HTERT RPE-1 (cell line): ENCODE measurements around the gene JAK2.

Experiments
- in situ Hi-C: fragments of 300-500 bp; cut with MboI; formaldehyde crosslinking; loops from 4 replicates; pipeline ENCODE4 v1.14.3; 2020; ENCODE audit warnings: low sequenced_read_pairs

The JAK2 gene

DNA sequence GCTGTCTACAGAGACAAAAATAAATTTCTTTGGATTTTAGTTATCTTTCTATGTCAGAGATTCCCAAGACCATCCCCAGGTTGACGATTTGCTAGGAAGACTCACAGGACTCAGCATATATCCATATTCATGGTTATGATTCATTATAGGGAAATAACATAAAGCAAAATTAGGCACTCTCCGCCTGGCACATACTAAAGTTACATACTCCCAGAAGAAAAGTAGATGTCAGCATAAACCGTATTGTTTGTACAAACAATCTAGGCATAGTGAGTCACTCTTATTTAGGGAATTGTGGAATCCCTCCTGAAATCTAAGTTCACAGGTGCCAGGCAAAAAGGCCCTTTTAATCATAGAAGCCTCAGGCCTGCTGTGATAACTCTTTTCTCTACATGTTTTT is 137.4 kb downstream of the JAK2 start:
- in situ Hi-C loops = no loop called here

DNA sequence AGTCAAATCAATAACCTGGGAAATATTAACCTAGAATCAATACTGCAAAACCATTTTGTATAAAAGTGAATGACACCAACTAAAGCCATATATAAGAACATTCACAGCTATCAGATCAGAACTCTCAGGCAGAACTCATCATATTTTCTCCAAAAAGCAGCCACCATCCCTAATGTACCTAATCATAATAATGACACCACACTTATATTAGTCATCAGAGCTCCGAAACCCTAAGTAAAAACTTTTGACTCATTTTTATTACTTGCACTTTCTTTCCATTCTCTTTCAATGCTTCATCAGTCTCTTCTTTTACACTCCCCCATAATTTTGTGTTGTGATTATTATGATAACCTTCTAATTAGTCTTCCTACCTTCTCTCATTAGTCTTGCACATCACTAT is 155.1 kb downstream of the JAK2 start:
- in situ Hi-C loops = no loop called here

DNA sequence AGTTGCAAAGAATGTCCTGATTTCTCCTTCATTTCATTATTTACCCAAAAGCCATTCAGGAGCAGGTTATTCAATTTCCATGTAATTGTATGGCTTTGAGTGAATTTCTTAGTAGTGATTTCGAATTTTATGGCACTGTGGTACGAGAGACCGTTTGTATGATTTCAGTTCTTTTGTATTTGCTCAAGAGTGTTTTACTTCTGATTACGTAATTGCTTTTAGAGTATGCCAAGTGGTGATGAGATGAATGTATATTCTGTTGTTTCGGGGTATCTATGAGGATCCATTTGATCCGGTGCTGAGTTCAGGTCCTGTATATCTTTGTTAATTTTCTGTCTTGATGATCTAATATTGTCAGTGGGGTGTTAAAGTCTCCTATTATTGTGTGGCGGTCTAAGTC is 159.1 kb downstream of the JAK2 start:
- in situ Hi-C loops = no loop called here

DNA sequence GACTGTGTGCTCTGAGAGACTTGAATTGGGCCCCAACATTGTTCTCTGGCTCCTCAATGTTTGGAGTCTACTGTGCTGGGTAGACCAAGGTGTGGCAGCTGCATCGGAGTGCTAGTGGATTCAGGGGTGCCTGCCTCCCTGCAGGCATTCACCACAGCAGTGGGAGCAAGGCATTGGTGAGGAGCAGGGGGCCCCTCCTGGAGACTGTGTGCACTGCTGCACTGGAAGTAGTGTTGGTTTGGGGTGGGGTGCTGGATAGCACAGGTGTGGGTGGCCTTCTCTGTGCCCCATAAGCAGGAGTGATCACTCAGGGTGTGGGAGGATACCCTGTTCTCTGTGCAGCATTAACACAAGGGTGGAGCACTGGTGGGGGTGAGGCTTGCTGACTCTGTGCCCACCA is 161.2 kb downstream of the JAK2 start:
- in situ Hi-C loops = no loop called here
